GM18502 (cell line): ENCODE data around the gene SYNE1.

Experiments used
- ATAC-seq: cut with Tn5 transposase; IDR thresholded peaks from one replicate; pipeline ENCODE4 v1.9.1; 2021; ENCODE audit warnings: mild to moderate bottlenecking; ENCODE audit not compliant: unreplicated experiment, poor library complexity

The SYNE1 gene

DNA sequence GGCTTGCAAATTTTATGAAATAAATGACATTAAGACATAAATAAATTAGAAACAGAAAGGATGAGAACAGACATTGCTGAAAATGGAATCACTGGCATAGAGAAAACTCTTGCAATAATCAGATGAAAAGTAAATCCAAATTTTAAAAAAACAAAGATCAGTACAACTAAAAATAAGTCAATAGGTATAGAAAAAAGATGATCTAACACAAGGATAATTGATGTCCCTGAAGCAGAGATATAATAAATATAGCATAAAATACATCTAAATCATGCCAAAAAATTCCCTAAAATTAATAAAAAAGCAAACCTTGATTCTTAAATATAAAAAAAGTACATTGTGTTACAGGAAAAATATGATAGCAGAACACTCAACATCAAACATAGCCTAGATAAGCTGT is 379.6 kb downstream of the SYNE1 start:
- no peak for ATAC-seq

DNA sequence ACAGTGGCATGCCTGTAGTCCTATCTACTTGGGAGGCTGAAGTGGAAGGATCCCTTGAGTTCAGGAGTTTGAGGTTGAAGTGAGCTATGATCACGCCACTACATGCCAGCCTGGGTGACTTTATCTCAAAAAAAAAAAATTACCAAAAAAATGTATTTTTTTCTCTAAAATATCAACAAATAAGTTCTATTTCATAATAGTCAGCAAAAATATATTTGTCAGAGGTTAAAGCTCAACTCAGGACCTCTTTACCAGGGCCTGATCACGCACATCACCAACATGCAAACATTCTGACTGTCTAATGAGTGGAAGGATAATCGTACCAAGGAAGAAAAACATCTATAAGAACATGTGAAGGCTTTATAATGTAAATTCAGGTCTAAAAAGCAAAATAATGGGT is 387.0 kb downstream of the SYNE1 start:
- no peak for ATAC-seq

DNA sequence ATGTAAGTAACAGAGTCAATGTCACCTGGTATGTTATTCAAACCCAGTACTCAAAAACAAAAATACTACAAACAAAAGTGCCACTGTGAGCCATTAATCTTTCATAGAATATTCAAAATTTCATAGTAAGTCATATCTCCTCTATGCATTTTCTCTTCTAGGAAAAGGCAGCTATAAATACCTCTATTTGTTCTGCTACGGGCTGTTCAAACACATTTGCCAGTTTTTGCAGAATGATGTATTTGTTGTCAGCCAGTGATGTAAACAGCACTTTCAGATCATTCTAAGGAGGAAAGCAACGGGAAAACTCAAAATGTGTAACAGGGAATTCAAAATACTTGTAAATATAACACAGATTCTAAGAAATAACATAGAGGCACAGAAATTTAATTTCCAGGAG is 388.2 kb downstream of the SYNE1 start:
- no peak for ATAC-seq

DNA sequence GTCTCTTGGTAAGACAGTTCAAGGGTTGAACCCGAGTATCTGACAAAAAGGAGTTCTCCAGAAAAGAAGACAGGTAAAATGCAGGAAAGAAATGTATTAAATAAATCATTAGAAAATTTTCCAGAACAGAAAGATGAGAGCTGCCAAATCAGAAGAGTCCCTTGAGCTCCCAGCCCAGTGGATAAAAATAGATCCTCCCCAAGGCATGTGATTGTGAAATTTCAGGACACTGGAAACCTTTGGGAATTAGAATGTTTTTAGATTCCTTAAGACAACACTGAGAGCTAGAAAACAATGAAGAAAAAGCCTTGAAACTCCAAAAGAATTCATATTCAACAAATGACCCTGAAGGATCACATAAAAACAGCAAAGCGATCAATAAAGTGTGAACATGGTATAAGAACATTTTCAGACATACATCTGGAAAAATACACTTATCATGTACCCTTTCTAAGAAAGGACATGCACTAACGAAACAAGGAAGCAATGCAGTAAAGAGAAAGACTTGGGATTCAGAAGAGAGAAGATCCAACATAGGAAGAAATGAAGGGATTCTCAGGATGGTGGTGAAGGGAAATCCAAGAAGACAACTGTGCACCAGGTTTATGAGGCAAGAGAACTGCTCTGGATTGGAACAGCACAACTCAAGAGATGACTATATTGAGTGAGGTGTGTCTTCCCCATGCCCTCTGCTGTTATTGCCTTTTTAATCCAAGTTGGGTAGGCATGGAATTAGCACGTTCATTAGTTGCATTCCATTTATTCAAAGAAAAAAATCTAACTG is 390.4 kb downstream of the SYNE1 start:
- ATAC-seq, result no peak

DNA sequence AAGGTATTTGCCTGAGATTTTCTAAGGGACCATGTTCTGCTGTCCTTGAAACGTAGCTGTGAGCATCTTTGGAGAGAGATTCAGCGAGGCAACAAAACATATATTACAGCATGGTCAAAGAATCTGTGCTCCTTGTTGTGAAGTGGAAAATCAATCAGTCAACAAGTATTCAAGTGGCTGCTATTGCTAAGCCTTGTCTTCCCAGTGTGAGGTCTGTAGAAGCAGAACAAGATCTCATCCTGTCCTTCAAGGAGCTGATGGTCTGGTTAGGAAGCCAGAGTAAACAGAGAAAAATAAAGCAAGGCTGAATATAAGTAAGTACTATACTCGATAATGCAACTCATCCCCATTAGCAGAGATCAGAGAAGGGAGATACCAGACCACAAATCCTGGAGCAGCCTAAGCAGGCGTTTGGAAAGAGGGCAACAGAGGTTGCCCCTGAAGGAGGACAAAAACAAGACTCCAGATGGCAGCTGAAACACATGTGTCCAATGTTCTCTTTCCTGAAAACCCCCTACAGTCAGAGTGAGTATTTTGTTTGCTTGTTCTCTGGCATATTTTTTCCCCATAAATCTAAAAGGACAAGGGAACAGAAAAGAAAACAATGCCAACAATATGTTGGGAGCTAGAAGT is 392.0 kb downstream of the SYNE1 start:
- no peak for ATAC-seq

DNA sequence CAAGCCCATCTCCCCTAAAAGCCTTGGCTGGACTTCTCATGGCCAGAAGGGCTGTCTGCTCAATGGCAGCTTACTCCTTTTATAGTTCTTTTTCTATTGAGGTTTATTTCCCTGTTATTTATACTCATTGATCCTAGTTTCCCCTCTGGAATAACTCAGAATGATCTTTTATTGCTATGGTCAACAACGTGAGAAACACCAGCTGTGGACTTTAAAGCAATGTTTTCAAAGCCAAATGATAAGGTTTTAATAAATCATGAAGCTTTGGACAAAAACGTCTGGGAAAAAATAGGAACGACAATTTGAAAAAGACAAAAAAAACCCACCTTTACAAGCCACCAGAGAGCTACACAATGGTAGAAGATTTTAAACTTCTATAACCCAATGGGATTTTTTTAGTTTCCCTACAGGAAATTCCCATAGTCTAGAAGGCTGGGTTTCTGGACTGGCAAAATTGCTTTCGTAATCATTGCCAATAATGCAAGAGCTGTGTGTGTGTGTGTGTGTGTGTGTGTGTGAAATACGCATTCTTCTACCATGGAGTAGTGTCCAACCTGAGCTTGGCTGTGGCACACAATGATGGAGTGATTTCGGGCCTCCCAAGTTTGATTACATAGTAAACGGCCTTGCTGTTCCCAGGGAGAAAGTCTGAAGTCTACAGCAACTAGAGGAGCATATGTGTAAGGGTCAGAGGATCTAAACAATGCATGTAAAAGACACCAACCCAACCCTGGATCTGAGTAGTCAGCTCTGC is 396.0 kb downstream of the SYNE1 start:
- no peak for ATAC-seq

DNA sequence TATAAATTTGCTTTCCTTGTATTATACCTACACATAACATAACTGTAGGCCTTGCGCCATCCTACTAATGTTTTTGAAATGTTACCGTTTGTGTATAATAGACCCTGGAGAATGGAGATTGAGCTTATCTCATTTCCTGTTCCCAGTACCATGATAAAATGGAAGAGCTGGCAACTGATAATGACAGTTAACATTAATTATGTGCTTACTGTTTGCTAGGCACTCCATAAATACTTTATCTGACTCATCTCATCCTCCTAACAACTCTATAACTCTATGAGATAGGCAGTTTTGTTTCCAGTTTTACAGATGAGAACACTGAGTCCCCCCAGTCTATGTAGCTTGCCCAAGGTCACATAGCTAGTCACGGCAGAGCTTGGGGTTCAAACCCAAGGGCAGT is 396.7 kb downstream of the SYNE1 start:
- no peak for ATAC-seq

DNA sequence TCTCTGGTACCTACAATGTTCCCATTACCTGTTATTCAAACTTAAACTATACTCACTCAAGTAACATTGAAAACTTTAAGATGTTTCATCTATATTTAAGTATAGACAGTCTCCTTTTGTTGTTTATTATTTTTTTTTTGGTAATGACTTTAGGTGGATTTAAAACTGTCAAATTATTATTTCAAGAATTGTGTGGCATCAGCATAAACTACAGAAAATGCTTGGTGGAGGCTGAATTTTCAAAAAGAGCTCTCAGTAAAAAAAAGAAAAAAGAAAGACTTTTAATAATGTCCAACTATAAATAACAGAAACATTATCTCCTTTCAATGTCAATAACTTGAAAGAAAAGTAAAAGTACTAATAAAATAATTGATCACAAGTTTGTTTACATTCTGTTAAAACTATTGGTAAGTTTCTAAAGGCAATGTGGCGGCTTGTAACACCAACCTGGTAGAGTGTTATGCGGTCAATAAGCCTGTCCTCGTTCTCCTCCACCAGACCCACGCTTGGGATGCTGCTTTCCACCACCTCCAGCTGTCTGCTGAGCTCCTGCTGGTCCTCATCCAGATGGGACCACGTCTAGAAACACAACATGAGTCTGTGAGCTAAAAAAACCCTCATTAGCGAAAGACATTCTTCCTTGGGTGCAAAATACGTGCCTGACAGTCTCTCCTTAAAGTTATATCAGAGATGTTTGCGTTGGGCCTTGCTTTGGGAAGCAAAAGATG is 400.6 kb downstream of the SYNE1 start:
- ATAC-seq, result no peak

DNA sequence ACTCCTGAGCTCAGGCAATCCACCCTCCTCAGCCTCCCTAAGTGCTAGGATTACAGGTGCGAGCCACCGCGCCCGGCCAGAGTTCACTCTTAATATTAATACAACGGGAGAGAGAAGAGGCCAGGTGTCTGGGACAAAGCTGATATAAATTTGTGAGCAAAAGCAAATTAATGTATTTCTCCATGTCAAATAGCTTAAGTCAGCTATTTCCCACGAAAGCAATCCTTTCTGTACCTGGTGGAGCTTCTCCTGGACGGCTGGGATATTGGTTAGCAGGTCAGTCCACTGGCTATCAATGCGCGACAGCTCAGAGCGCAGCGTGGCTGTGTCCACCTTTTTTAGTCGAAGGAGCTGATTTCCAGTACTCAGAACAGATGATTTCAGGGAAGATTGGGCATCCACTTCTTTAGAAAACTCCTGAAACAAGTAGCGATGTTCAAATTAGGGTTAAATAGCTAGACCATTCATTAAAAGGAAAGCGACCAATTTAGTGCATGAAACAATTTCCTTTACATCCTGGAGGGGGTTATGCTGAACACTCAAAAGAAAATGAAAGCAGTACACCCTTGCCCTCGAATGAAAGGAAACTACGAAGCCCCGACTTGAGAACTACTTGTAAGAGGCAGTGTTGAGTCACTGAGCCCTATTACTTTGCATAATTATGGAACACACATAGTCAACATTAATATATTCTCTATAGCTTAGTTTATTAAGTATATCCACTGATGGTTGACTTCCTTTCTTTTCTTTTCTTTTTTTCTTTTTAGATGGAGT is 403.4 kb downstream of the SYNE1 start:
- no peak for ATAC-seq

DNA sequence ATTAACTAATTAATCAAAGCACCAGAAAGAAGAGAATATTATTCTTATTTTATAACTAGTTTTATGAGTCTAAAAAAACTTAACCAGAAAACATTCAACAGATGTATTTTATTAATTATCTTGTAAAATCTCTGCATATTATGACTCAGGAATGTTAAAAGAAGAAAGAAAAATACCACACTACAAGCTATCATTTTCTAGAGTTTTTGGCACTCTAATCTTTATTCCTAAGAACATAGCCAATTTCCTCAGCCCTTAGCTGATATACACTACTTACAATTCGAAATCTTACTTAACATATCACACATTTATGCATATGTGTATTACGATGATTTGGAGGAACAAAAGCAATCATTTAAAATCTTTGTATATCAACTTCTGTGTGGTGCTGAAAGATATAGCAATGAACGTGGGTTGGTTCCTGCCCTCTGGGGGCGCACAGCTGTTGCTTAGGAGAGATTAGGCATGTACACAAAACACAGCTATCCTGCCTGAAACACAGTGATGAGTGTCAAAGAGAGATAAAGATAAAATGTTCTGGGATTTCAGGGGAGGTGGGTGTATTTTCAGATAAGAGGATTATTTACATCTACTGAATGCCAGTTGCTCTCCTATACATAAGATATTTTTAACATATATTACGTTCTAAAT is 404.5 kb downstream of the SYNE1 start:
- ATAC-seq, result no peak

DNA sequence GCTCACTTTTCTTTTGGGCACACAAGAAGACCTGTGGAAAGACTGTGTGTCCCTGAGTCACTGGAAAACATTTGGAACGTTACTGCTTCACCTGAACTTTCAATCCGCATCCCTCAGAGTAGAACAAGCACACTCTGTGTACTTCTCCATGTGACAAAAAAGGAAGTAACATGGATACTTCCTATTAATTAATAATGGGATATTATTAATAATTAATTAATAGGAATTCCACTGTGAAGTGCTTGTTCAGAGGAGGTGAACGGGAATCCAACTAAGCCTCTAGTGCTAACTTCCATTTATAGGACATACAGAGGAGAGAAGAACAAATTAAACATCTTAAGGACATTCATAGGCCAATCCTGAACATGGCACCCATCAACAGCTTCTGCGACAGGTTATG is 407.8 kb downstream of the SYNE1 start:
- ATAC-seq, result no peak

DNA sequence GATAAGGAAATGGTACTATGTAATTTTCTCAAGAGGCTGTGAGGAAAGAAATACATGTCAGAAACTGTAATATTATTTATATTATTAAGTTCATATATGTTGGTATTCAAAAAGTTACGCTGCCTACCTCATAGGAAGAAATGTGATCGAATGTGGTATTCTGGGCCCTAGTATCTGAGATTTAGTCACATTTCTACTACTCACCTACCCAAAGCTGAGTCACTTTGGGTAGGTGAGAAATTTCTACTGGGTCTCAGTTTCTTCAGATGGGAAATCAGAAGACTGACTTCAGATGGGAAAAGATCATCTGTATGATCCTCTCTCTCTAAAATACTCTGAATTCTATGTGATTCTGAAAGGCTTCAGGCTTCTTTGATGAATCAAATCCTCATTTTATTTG is 411.0 kb downstream of the SYNE1 start:
- no peak for ATAC-seq

DNA sequence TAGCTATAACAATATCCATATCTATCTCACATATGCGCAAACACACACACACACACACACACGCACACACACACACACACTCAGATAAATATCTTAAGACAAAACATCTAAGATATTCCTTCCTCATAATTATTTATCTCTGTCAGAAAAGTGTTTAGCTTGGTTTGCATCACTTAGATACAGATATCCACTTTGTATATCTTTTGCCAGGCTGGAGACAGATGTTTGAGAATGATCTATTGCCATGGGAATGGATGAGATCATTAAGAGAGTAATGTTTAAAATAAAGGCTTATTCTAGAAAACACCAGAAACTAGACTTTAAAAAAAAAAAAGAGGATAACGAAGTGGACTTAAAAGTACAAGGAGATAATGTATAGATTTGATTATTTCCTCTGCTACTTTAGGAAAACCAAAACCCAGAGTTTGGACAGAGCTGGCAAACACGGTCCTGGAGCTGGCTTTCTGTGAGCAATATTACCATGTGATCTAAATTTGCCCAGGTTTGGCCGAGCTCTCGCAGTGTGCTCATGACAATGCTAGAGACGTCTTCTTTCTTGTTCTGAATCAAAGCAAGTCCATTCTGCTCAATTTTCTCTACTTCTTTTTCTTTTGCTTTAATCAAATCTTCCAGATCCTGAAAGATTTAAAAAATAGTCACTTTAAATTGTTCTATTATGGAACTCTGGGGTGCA is 411.8 kb downstream of the SYNE1 start:
- no peak for ATAC-seq

DNA sequence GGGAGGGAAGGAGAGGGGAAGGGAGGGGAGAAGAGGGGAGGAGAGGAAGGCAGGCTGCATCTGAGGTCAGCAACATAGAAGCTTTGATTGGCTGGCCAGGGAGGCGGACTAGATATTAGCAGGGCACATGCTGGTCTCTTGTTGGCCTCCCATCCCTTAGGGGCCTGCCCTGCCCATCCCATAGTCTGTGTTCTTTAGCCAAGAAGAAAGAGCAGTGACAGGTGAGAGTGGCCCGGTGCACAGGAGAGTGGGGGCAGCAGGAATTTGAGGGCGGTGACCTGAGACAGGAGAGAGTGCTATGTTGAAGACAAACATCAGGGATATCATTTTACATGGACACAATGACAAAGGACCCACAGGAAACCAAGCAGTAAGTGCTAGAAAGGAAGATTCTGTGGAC is 413.5 kb downstream of the SYNE1 start:
- no peak for ATAC-seq

DNA sequence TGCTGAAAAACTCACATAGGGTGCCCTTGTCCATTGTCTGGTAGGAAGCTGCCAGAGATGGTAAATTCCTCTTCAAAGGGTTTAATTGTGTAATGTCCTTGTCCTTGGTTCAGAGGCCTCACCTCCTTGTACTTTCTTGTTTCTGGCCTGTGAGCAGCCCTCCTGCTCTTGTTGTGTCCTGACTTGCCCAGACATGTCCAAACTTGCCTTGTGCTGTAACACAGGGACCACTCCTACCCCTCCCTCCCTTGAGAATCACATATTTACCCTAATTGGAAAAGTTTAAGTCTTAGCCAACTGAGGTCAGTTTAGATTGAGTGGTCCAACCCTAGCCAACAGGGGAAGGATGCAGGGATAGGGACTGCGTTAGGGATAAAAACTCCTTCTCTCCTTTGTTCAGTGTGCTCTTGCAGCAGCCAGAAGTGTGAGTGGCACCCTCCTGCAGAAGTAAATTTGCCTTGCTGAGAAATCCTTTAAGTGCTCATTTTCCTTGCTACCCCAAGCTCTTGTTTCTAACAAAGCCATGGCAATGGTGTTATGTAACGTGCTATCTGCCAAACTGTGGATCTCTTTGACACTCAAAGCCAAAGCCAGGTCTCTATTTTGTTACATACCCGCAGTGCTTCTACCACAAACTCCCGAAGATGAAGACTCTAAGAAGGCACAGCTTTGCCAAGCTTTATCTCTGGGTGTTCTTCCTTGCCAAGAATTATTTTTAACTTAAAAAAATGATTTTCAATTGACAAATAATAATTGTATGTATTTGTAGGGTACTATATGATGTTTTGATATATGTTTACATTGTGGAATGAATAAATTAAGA is 415.1 kb downstream of the SYNE1 start:
- no peak for ATAC-seq

DNA sequence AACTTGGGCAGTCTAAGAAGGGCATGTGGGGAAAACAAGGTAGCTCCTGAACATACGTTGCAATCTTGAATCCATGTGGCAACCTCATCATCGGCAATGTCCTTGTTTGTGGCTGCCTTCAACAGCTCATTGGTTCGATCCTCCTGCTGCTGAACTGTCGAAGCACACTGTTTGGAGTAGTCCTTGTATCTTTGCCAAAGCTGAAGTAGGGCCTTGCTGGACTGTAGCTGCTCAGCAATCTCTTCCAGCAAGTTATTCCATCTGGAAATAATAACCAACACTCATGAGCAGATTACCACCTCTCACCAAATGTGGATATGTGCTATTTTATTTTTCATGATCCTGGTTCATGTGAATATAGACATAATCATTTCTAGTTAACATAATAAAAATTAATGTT is 416.4 kb downstream of the SYNE1 start:
- no peak for ATAC-seq

DNA sequence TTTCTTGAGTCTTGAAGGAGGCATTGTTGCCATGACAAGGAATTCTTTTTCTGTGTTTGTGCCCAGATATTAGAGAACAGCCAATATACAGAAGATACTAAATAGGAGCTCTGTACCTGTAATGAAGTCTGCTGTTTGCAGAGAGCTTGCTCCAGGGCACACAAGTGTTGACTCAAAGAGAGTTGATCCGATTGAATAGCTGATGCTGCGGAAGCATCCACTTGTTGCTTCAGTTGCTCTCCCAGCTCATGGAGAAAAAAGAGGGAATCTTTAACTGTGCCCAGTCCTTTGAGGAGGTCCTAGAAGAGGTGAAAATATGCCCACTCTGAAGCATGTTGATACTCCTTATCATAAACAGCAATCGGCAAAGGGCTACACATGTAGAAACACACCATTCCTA is 418.3 kb downstream of the SYNE1 start:
- no peak for ATAC-seq

DNA sequence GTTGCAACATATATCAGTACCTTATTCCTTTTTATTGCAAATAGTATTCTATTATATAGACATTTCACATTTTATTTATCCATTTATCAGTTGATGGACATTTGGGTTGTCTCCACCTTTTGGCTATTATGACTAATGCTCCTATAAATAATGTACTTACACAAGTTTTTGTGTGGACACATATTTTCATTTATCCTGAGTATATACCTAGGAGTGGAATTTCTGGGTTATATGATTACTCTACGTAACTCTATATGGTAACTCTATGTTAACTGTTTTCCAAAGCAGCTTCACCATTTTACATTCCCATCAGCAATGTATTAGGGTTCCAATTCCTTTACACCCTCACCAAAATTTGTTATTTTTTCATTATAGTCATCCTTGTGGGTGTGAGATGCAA is 424.7 kb downstream of the SYNE1 start:
- ATAC-seq, result no peak
